GM19328 (cell line): ENCODE measurements around the gene PLCH1.
"Not testable (repeated sequence)": the region's sequence is repeated elsewhere in the genome, so short reads cannot be mapped to it uniquely, and the experiment has no call there.

Source experiments
- ATAC-seq: cut with Tn5 transposase; IDR thresholded peaks from one replicate; pipeline ENCODE4 v1.9.1; 2021; ENCODE audit warnings: mild to moderate bottlenecking, moderate library complexity; ENCODE audit not compliant: unreplicated experiment

The PLCH1 gene

GRCh38 chr3:155617346-155617925 is 127.4 kb downstream of the PLCH1 start:
- no peak for ATAC-seq

- not testable (repeated sequence) for ATAC-seq
These were observed 129.7 kb downstream of the PLCH1 start for GRCh38 chr3:155615141-155615540.

GRCh38 chr3:155614410-155614809 is 130.5 kb downstream of the PLCH1 start:
- ATAC-seq = not testable (repeated sequence)

- ATAC-seq = no peak
These were observed 133.4 kb downstream of the PLCH1 start for GRCh38 chr3:155611456-155611855.

GRCh38 chr3:155609586-155609985 is 135.3 kb downstream of the PLCH1 start:
- ATAC-seq = no peak

- no peak for ATAC-seq
These were observed 136.5 kb downstream of the PLCH1 start for GRCh38 chr3:155608228-155608920.

- ATAC-seq = no peak
These were observed 137.1 kb downstream of the PLCH1 start for GRCh38 chr3:155607761-155608160.

- ATAC-seq = no peak
These were observed 139.3 kb downstream of the PLCH1 start for GRCh38 chr3:155605571-155605970.

GRCh38 chr3:155604967-155605366 is 139.9 kb downstream of the PLCH1 start:
- ATAC-seq = no peak

GRCh38 chr3:155604126-155604525 is 140.7 kb downstream of the PLCH1 start:
- ATAC-seq = no peak

GRCh38 chr3:155603302-155603701 is 141.6 kb downstream of the PLCH1 start:
- no peak for ATAC-seq

GRCh38 chr3:155602307-155602706 is 142.6 kb downstream of the PLCH1 start:
- ATAC-seq = no peak

- no peak for ATAC-seq
These were observed 146.2 kb downstream of the PLCH1 start for GRCh38 chr3:155598671-155599070.

GRCh38 chr3:155596615-155597014 is 148.3 kb downstream of the PLCH1 start:
- ATAC-seq = no peak

- no peak for ATAC-seq
These were observed 149.5 kb downstream of the PLCH1 start for GRCh38 chr3:155595371-155595770.

GRCh38 chr3:155594526-155595187 is 150.2 kb downstream of the PLCH1 start:
- ATAC-seq = no peak

- no peak for ATAC-seq
These were observed 157.3 kb downstream of the PLCH1 start for GRCh38 chr3:155587581-155587980.

GRCh38 chr3:155585384-155585783 is 159.5 kb downstream of the PLCH1 start:
- no peak for ATAC-seq

- no peak for ATAC-seq
These were observed 163.3 kb downstream of the PLCH1 start for GRCh38 chr3:155581579-155581978.

GRCh38 chr3:155572085-155572484 is 172.8 kb downstream of the PLCH1 start:
- ATAC-seq = no peak

GRCh38 chr3:155568295-155568694 is 176.6 kb downstream of the PLCH1 start:
- no peak for ATAC-seq

GRCh38 chr3:155560594-155560993 is 184.3 kb downstream of the PLCH1 start:
- no peak for ATAC-seq
